Mesenchymal stem cell (in vitro differentiated cells and primary cell): Measurements from ENCODE around the gene LITAF.

ENCODE experiments used
- DNase-seq: peaks from one replicate; pipeline ENCODE4 v3.0.0-alpha.2; 2013
- H2AFZ ChIP-seq: one replicate; pipeline ENCODE4 v1.6.1; 2013; ENCODE audit warnings: low read depth, mild to moderate bottlenecking, control low read depth, inconsistent platforms, low read length, moderate library complexity
- H2AK5ac ChIP-seq: 2 replicates; pipeline ENCODE4 v1.6.1; 2013; ENCODE audit warnings: low read length, moderate library complexity, mild to moderate bottlenecking, inconsistent platforms; ENCODE audit not compliant: severe bottlenecking
- H2BK120ac ChIP-seq: one replicate; pipeline ENCODE4 v1.6.1; 2013; ENCODE audit warnings: low read depth, mild to moderate bottlenecking, inconsistent platforms, low read length, moderate library complexity
- H2BK12ac ChIP-seq, 2 experiments: one replicate each; pipeline ENCODE4 v1.6.1; 2013; ENCODE audit warnings: inconsistent platforms in 2 of 2, low read length in 2 of 2, mild to moderate bottlenecking in 2 of 2, moderate library complexity in 2 of 2, control low read depth in 1 of 2
- H2BK15ac ChIP-seq: one replicate; pipeline ENCODE4 v1.6.1; 2013; ENCODE audit warnings: mild to moderate bottlenecking, low read depth, inconsistent platforms; ENCODE audit not compliant: poor library complexity, severe bottlenecking
- H2BK5ac ChIP-seq: 2 replicates; pipeline ENCODE4 v1.6.1; 2013; ENCODE audit warnings: low read depth, mild to moderate bottlenecking, low read length, control low read depth, inconsistent platforms; ENCODE audit not compliant: poor library complexity, severe bottlenecking
- H3K14ac ChIP-seq, 2 experiments: one replicate each; pipeline ENCODE4 v1.6.1; 2013; ENCODE audit warnings: inconsistent platforms in 2 of 2, low read length in 2 of 2, control low read depth in 1 of 2, mild to moderate bottlenecking in 1 of 2, moderate library complexity in 1 of 2
- H3K18ac ChIP-seq, 2 experiments: one replicate each; pipeline ENCODE4 v1.6.1; 2013; ENCODE audit warnings: inconsistent platforms in 2 of 2, low read length in 2 of 2, control low read depth in 1 of 2, low read depth in 1 of 2, mild to moderate bottlenecking in 1 of 2
- H3K23ac ChIP-seq, 2 experiments: one replicate each; pipeline ENCODE4 v1.6.1; 2013; ENCODE audit warnings: inconsistent platforms in 2 of 2, low read length in 2 of 2, mild to moderate bottlenecking in 2 of 2, moderate library complexity in 2 of 2, control low read depth in 1 of 2
- H3K27ac ChIP-seq: 2 replicates; pipeline ENCODE4 v1.5.1; 2013; ENCODE audit warnings: mild to moderate bottlenecking, moderate library complexity, low read length, control low read depth, inconsistent platforms; ENCODE audit not compliant: poor library complexity, severe bottlenecking
- H3K27me3 ChIP-seq, 2 experiments: 2 replicates each; pipeline versions ENCODE4 v1.6.1 to v1.7.0; 2013; ENCODE audit warnings: low read length in 2 of 2, mild to moderate bottlenecking in 2 of 2, moderate library complexity in 2 of 2, control low read depth in 1 of 2, inconsistent platforms in 1 of 2; ENCODE audit not compliant: control insufficient read depth in 1 of 2, insufficient read depth in 1 of 2
- H3K36me3 ChIP-seq, 2 experiments: 2 replicates each; pipeline versions ENCODE4 v1.6.1 to v1.7.0; 2013; ENCODE audit warnings: low read length in 2 of 2, control low read depth in 1 of 2, inconsistent platforms in 1 of 2, low read depth in 1 of 2, mild to moderate bottlenecking in 1 of 2; ENCODE audit not compliant: insufficient read depth in 2 of 2, control insufficient read depth in 1 of 2
- H3K4ac ChIP-seq, 2 experiments: one replicate each; pipeline ENCODE4 v1.6.1; 2013; ENCODE audit warnings: inconsistent platforms in 2 of 2, low read length in 2 of 2, mild to moderate bottlenecking in 2 of 2, moderate library complexity in 2 of 2, control low read depth in 1 of 2, low read depth in 1 of 2
- H3K4me1 ChIP-seq: 2 replicates; pipeline ENCODE4 v1.6.1; 2013; ENCODE audit warnings: low read depth, low read length, control low read depth; ENCODE audit not compliant: control insufficient read depth, insufficient read depth
- H3K4me2 ChIP-seq: 2 replicates; pipeline ENCODE4 v1.6.1; 2013; ENCODE audit warnings: low read length, mild to moderate bottlenecking, inconsistent platforms; ENCODE audit not compliant: poor library complexity, severe bottlenecking
- H3K4me3 ChIP-seq, 2 experiments: 2 replicates each; pipeline versions ENCODE4 v1.5.1 to v1.7.0; 2013; ENCODE audit warnings: low read length in 2 of 2, mild to moderate bottlenecking in 2 of 2, control low read depth in 1 of 2, low read depth in 1 of 2; ENCODE audit not compliant: insufficient read depth in 1 of 2
- H3K79me1 ChIP-seq: replicated peaks from 2 replicates; pipeline ENCODE4 v1.6.1; 2013; ENCODE audit warnings: mild to moderate bottlenecking, control low read depth, low read length, inconsistent platforms; ENCODE audit not compliant: poor library complexity, severe bottlenecking
- H3K9ac ChIP-seq: 2 replicates; pipeline ENCODE4 v1.7.0; 2013; ENCODE audit warnings: mild to moderate bottlenecking, low read length, moderate library complexity
- H3K9me3 ChIP-seq: 2 replicates; pipeline ENCODE4 v1.7.0; 2013; ENCODE audit warnings: mild to moderate bottlenecking, low read length; ENCODE audit not compliant: control insufficient read depth
- H4K8ac ChIP-seq: one replicate; pipeline ENCODE4 v1.6.1; 2013; ENCODE audit warnings: inconsistent platforms, mild to moderate bottlenecking, low read length, moderate library complexity
- H4K91ac ChIP-seq: one replicate; pipeline ENCODE4 v1.6.1; 2013; ENCODE audit warnings: mild to moderate bottlenecking, low read length, inconsistent platforms
- WGBS: methylation state at CpG from one replicate; pipeline ENCODE4 v1.1.7; 2013; ENCODE audit warnings: mixed read lengths; 5-methylcytosine and 5-hydroxymethylcytosine counted together

The LITAF gene

GRCh38 chr16:11546608-11547061, 40.1 kb downstream of the LITAF start:
- H2BK5ac ChIP-seq: no peak overlapping the region
- H3K4me2 ChIP-seq: no peak overlapping the region
- H2BK120ac ChIP-seq: no peak overlapping the region
- no peak overlapping the region for H3K18ac ChIP-seq
- no peaks in the 10 kb centered on the region for H3K27me3 ChIP-seq
- H2AK5ac ChIP-seq: no peak overlapping the region
- no peak overlapping the region for H4K91ac ChIP-seq
- no peak overlapping the region for H2BK12ac ChIP-seq
- H3K4ac ChIP-seq: no peak overlapping the region
- WGBS: 39% methylated on average over 5 of the region's 5 CpGs
- no peak overlapping the region for H4K8ac ChIP-seq
- no peak overlapping the region for H3K23ac ChIP-seq
- no peak overlapping the region for H3K4me3 ChIP-seq
- H3K9me3 ChIP-seq: no peaks in the 10 kb centered on the region
- peaks cover 6% of the 10 kb centered on the region for H3K79me1 ChIP-seq
- DNase-seq: peak; percentile 87
- no peaks in the 10 kb centered on the region for H3K4me1 ChIP-seq
- H2BK15ac ChIP-seq: no peak overlapping the region
- no peak overlapping the region for H3K9ac ChIP-seq
- H3K27ac ChIP-seq: no peak overlapping the region
- no peak overlapping the region for H3K14ac ChIP-seq
- H2AFZ ChIP-seq: no peak overlapping the region
- H3K36me3 ChIP-seq: peaks cover 25 to 43% of the 10 kb centered on the region in 2 experiments

GRCh38 chr16:11543661-11544393, 42.9 kb downstream of the LITAF start:
- H3K18ac ChIP-seq: no peak overlapping the region
- H3K4ac ChIP-seq: no peak overlapping the region
- H3K9me3 ChIP-seq: no peaks in the 10 kb centered on the region
- peak overlapping the region in 1 of 2 experiments; percentile 5 for H3K4me3 ChIP-seq
- no peak overlapping the region for H4K8ac ChIP-seq
- H3K23ac ChIP-seq: no peak overlapping the region
- DNase-seq: no peak
- no peaks in the 10 kb centered on the region for H3K4me1 ChIP-seq
- H3K9ac ChIP-seq: no peak overlapping the region
- peak overlapping the region in 1 of 2 experiments; percentile 19 for H2BK12ac ChIP-seq
- 81% methylated on average over 12 of the region's 12 CpGs for WGBS
- H3K27me3 ChIP-seq: peaks cover 0 to 6% of the 10 kb centered on the region in 2 experiments
- no peak overlapping the region for H2BK5ac ChIP-seq
- H3K79me1 ChIP-seq: no peaks in the 10 kb centered on the region
- H3K4me2 ChIP-seq: no peak overlapping the region
- H2BK120ac ChIP-seq: no peak overlapping the region
- no peak overlapping the region for H4K91ac ChIP-seq
- H2AFZ ChIP-seq: no peak overlapping the region
- peaks cover 0 to 18% of the 10 kb centered on the region in 2 experiments for H3K36me3 ChIP-seq
- H3K14ac ChIP-seq: no peak overlapping the region
- no peak overlapping the region for H2AK5ac ChIP-seq
- no peak overlapping the region for H3K27ac ChIP-seq
- H2BK15ac ChIP-seq: no peak overlapping the region

GRCh38 chr16:11542069-11542744, 44.5 kb downstream of the LITAF start:
- no peak overlapping the region for H2AFZ ChIP-seq
- WGBS: 85% methylated on average over 6 of the region's 9 CpGs
- H3K27me3 ChIP-seq: peaks cover 0 to 11% of the 10 kb centered on the region in 2 experiments
- H3K79me1 ChIP-seq: no peaks in the 10 kb centered on the region
- no peak overlapping the region for H3K4ac ChIP-seq
- H3K14ac ChIP-seq: no peak overlapping the region
- no peaks in the 10 kb centered on the region for H3K9me3 ChIP-seq
- no peak overlapping the region for H2BK5ac ChIP-seq
- H3K4me1 ChIP-seq: no peaks in the 10 kb centered on the region
- H3K27ac ChIP-seq: no peak overlapping the region
- H3K23ac ChIP-seq: no peak overlapping the region
- H4K8ac ChIP-seq: no peak overlapping the region
- DNase-seq: no peak
- no peak overlapping the region for H3K18ac ChIP-seq
- H3K9ac ChIP-seq: no peak overlapping the region
- H2BK15ac ChIP-seq: no peak overlapping the region
- no peak overlapping the region for H2BK12ac ChIP-seq
- peaks cover 0 to 1% of the 10 kb centered on the region in 2 experiments for H3K36me3 ChIP-seq
- no peak overlapping the region for H2AK5ac ChIP-seq
- H2BK120ac ChIP-seq: no peak overlapping the region
- H4K91ac ChIP-seq: no peak overlapping the region
- H3K4me3 ChIP-seq: no peak overlapping the region
- H3K4me2 ChIP-seq: no peak overlapping the region

- DNase-seq: no peak
- no peaks in the 10 kb centered on the region for H3K4me1 ChIP-seq
Observed at GRCh38 chr16:11539641-11540050, 47.1 kb downstream of the LITAF start.

More at GRCh38 chr16:11539641-11540050, 47.1 kb downstream of the LITAF start:
- H3K27ac ChIP-seq: no peak overlapping the region
- WGBS: 89% methylated on average over 4 of the region's 4 CpGs
- H2BK120ac ChIP-seq: no peak overlapping the region
- no peaks in the 10 kb centered on the region for H3K36me3 ChIP-seq
- H3K4me3 ChIP-seq: no peak overlapping the region
- no peaks in the 10 kb centered on the region for H3K79me1 ChIP-seq
- H3K18ac ChIP-seq: no peak overlapping the region
- H2BK5ac ChIP-seq: no peak overlapping the region
- H3K9ac ChIP-seq: no peak overlapping the region
- H3K14ac ChIP-seq: no peak overlapping the region
- no peaks in the 10 kb centered on the region for H3K9me3 ChIP-seq
- no peak overlapping the region for H4K8ac ChIP-seq
- no peak overlapping the region for H4K91ac ChIP-seq
- H3K4ac ChIP-seq: no peak overlapping the region
- no peak overlapping the region for H2AK5ac ChIP-seq
- no peak overlapping the region for H2BK12ac ChIP-seq
- H3K27me3 ChIP-seq: peaks cover 0 to 11% of the 10 kb centered on the region in 2 experiments
- H3K4me2 ChIP-seq: no peak overlapping the region
- H2BK15ac ChIP-seq: no peak overlapping the region
- H3K23ac ChIP-seq: no peak overlapping the region
- no peak overlapping the region for H2AFZ ChIP-seq
